Activated CD4-positive, alpha-beta T cell treated with anti-CD3 and anti-CD28 coated beads, Interleukin-2, amount 50 U/mL, for 1 hour (primary cell): ENCODE measurements around the gene RAPGEFL1.
A peak's percentile ranks its signal among the peaks of the same experiment; 100 is the strongest.
"Not testable (repeated sequence)": the region's sequence is repeated elsewhere in the genome, so short reads cannot be mapped to it uniquely, and the experiment has no call there.

ENCODE experiments used
- DNase-seq: peaks from one replicate; pipeline ENCODE4 v3.0.0-alpha.2; 2020

The RAPGEFL1 gene

DNA sequence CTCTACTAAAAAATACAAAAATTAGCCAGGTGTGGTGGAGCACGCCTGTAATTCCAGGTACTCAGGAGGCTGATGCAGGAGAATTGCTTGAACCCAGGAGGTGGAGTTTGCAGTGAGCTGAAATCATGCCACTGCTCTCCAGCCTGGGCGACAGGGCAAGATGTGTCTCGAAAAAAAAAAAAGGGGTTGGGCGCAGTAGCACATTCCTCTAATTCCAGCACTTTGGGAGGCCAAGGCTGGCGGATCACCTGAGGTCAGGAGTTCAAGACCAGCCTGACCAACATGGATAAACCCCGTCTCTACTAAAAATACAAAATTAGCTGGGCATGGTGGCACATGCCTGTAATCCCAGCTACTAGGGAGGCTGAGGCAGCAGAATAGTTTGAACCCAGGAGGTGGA is 36.6 kb downstream of the RAPGEFL1 start:
- not testable (repeated sequence) for DNase-seq

- no peak for DNase-seq
Observed at GRCh38 chr17:40218006-40218739, 40.9 kb downstream of the RAPGEFL1 start.

GRCh38 chr17:40218740-40219593 is 41.7 kb downstream of the RAPGEFL1 start, which contains the start of gene WIPF2:
TSS of gene WIPF2 (plus strand) at chr17:40219304. CDS start at chr17:40256460, 37,156 bp downstream.
- DNase-seq = peak; percentile 95

GRCh38 chr17:40219594-40220338 is 42.5 kb downstream of the RAPGEFL1 start:
- DNase-seq = no peak

GRCh38 chr17:40224718-40225550 is 47.7 kb downstream of the RAPGEFL1 start:
- no peak for DNase-seq

GRCh38 chr17:40229146-40229545 is 51.9 kb downstream of the RAPGEFL1 start:
- not testable (repeated sequence) for DNase-seq

- no peak for DNase-seq
Observed at GRCh38 chr17:40230670-40231069, 53.4 kb downstream of the RAPGEFL1 start.

DNA sequence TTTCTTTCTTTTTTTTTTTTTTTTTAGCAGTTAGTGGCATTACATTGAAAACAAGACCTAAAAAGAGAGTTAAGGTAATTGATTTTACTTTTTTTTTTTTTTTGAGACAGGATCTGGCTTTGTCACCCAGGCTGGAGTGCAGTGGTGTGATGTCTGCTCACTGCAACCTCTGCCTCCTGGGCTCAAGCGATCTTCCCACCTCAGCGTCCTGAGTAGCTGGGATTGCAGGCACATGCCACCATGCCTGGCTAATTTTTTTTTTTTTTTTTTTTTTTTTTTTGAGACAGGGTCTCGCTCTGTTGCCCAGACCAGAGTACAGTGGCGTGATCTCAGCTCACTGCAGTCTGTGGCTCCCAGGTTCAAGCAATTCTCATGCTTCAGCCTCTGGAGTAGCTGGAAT is 54.7 kb downstream of the RAPGEFL1 start:
- DNase-seq = not testable (repeated sequence)

- DNase-seq = no peak
Observed at GRCh38 chr17:40241252-40241834, 64.1 kb downstream of the RAPGEFL1 start.

DNA sequence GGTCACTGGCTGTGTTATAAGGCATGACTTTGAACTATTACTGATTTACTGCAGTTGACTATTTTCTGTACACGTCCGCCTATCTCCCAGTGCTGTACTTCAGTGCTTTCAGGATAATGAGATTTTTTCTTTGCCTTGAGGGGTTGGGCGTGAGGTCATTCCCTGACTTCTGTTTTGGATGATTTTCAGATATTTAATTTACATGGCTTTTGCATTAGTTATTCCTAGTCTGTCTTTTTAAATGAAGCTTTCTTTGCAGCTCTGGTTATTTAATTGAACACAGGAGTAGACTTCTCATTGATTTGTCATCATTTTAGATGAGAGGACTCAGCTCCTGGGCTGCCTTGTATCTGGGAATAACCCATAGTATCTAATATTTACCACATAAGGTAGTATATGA is 65.5 kb downstream of the RAPGEFL1 start:
- no peak for DNase-seq

DNA sequence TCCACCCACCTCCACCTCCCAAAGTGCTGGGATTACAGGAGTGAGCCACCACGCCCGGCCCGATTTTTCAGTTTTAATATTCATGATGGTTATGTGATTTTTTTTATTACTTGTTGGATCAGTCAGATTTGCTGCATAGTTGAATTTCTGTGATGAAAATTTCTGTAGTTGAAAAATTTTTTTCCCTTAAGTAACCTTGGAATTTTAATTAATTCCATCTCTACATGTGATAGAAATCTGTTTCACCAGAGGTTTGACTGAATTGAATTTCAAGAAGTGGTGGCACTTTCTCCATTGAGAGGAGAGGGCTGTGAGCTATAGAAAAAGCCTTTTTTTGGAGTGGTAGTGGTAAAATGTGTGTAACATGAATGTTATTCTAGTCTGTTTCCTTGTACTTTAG is 66.5 kb downstream of the RAPGEFL1 start:
- DNase-seq = no peak

GRCh38 chr17:40244255-40244654 is 67.0 kb downstream of the RAPGEFL1 start:
- DNase-seq = no peak
